NCI-H1092 (cell line): Measurements from ENCODE around the gene OSM.

Experiments
- DNase-seq: peaks from one replicate; lab custom pipeline; 2025; lab: John Stamatoyannopoulos, UW

OSM gene

GRCh38 chr22:30297991-30298701 lies 31.5 kb upstream of the OSM start:
- DNase-seq = no peak

- no peak for DNase-seq
Observed at GRCh38 chr22:30297276-30297990, 30.8 kb upstream of the OSM start.

- no peak for DNase-seq
Observed at GRCh38 chr22:30296833-30297232, 30.2 kb upstream of the OSM start.

- DNase-seq = no peak
Observed at GRCh38 chr22:30296324-30296723, 29.7 kb upstream of the OSM start.

- DNase-seq = no peak
Observed at GRCh38 chr22:30295576-30295975, 28.9 kb upstream of the OSM start.

GRCh38 chr22:30294830-30295229 lies 28.2 kb upstream of the OSM start:
- no peak for DNase-seq

GRCh38 chr22:30294066-30294465 lies 27.4 kb upstream of the OSM start:
- no peak for DNase-seq

- DNase-seq = no peak
Observed at GRCh38 chr22:30293026-30293425, 26.4 kb upstream of the OSM start.

- no peak for DNase-seq
Observed at GRCh38 chr22:30292069-30292970, 25.7 kb upstream of the OSM start.

- DNase-seq = peak; percentile 38
Observed at GRCh38 chr22:30291058-30291892, 24.6 kb upstream of the OSM start.

- DNase-seq = peak; percentile 38
Observed at GRCh38 chr22:30290342-30291057, 23.8 kb upstream of the OSM start.

- DNase-seq = no peak
Observed at GRCh38 chr22:30289980-30290313, 23.3 kb upstream of the OSM start.

GRCh38 chr22:30289141-30289979 lies 22.7 kb upstream of the OSM start, which contains the start of gene CASTOR1:
TSS of gene CASTOR1 (minus strand) at chr22:30289505. CDS start at chr22:30289497, 8 bp downstream.
- peak; percentile 86 for DNase-seq

- no peak for DNase-seq
Observed at GRCh38 chr22:30288419-30289140, 21.9 kb upstream of the OSM start.

GRCh38 chr22:30287648-30288418 lies 21.2 kb upstream of the OSM start:
- peak; percentile 64 for DNase-seq

- DNase-seq = peak; percentile 32
Observed at GRCh38 chr22:30286813-30287647, 20.4 kb upstream of the OSM start.

- no peak for DNase-seq
Observed at GRCh38 chr22:30286331-30286730, 19.7 kb upstream of the OSM start.

- DNase-seq = no peak
Observed at GRCh38 chr22:30285846-30286200, 19.2 kb upstream of the OSM start.
